Spleen (tissue), 7 donors: Measurements from ENCODE around the gene NAA80.
A peak's percentile ranks its signal among the peaks of the same experiment; 100 is the strongest.

Source experiments
- POLR2AphosphoS5 ChIP-seq, 3 donors: sonication (generic); formaldehyde crosslinking; IDR thresholded peaks; one replicate each; pipeline ENCODE4 v1.5.1; 2017; ENCODE audit warnings: antibody characterized with exemption in 3 of 3
- TF ChIP-seq, protein P1 (sequence below), 11 experiments: fragments of 200-600 bp in 7 of 11; fragments of 450-650 bp in 4 of 11; sonication (generic) in 4 of 11; IDR thresholded peaks in 8 of 11; conservative IDR thresholded peaks in 3 of 11; 1 replicate in 7 of 11; 2 replicates in 4 of 11; pipeline versions ENCODE4 v1.4.0 to v1.8.0; 2016 to 2021; ENCODE audit warnings: antibody characterized with exemption in 11 of 11, inconsistent platforms in 4 of 11, mild to moderate bottlenecking in 1 of 11
- donor health status: DM: no; HTN: no; CAD: no; lungs with moderate emphysema.
- donor health status: DM: no; HTN: no; CAD: no.
- donor health status: DM: no; HTN: no; CAD: no.

DNA sequence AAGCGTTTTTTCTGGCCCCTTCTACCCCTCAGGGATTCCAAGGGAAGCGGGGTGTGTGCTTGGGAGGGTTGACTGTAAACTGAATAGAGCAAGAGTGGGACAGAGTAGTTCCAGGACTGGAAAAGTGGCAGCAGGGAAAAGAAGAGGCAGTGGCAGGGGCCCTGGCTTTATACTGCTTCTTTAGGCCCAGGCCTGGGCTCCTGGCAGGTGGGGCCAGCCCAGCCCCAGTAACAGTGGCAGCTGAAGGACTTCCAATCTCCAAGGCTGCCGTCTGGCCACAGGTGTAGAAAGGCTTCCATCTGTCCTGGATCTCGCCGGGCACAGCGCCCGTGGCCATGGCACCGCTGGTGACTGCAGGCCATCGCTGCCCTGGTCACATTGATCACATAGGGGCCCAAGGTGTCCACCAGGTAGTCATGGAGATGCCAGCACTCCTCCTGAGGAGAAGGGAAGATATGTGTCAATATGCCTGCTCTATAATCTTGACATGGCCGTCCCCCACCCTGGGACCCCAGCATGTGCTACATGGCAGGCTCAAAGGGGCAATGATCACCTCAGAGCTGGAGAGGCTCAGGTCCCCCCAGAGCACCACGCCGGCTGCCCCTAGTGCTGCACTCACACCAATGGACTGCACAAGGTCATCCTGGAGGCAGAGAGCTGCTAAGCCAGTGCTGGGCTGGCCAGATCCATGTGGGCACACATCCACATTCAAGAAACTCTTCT is 6.0 kb downstream of the NAA80 start:
- TF ChIP-seq, protein P1, sequence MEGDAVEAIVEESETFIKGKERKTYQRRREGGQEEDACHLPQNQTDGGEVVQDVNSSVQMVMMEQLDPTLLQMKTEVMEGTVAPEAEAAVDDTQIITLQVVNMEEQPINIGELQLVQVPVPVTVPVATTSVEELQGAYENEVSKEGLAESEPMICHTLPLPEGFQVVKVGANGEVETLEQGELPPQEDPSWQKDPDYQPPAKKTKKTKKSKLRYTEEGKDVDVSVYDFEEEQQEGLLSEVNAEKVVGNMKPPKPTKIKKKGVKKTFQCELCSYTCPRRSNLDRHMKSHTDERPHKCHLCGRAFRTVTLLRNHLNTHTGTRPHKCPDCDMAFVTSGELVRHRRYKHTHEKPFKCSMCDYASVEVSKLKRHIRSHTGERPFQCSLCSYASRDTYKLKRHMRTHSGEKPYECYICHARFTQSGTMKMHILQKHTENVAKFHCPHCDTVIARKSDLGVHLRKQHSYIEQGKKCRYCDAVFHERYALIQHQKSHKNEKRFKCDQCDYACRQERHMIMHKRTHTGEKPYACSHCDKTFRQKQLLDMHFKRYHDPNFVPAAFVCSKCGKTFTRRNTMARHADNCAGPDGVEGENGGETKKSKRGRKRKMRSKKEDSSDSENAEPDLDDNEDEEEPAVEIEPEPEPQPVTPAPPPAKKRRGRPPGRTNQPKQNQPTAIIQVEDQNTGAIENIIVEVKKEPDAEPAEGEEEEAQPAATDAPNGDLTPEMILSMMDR (IDR thresholded peaks at IDR 0.05 in 8 of 11, conservative IDR thresholded peaks at IDR 0.05 in 3 of 11), result no peak
- peak in 1 of 3 donors; percentile 17 for TF ChIP-seq POLR2AphosphoS5 (IDR thresholded peaks at IDR 0.05)
